Measurements from ENCODE around the gene PLPP1. TPM values are rescaled to one million over a fixed set of nuclear protein-coding genes. Genes with fewer than 3 reads are reported as not detected.

PLPP1 gene
- total and polyA plus RNA-seq, 2 of the 13 experiments (the other 11 are each of a cell fraction or from before 2014, with no cell fraction given) = 7.3 to 12.1 TPM

Small RNA genes lying within 50 kb of the gene (microRNA-seq; reads per million reads assigned to microRNA genes)
- gene MIR5687 = 0.85 reads per million

Small RNA genes lying within 50 kb of the gene (small RNA-seq; reads per million reads assigned to genes)
- 0 to 5.8 (median 0) reads per million in 3 experiments for gene MIR5687 (ENCODE audit: insufficient read depth in 2 of 3, insufficient read length in 3 of 3, low read depth in 2 of 3, low replicate concordance in 1 of 3)

Other genes with a start within 250 kb of the PLPP1 start
- gene DHX29, start 227.3 kb downstream of the PLPP1 start, total RNA-seq (2016; rRNA removed; fragmentation: Illumina TruSeq; extraction: Trizol) = 22.0 and 35.5 TPM in 2 replicates
- 1.6 and 1.9 TPM in 2 replicates for gene DHX29, start 227.3 kb downstream of the PLPP1 start, polyA plus RNA-seq (2011; rRNA removed)
- 91.5 and 141 TPM in 2 replicates for gene MTREX, start 227.0 kb downstream of the PLPP1 start, total RNA-seq (2016; rRNA removed; fragmentation: Illumina TruSeq; extraction: Trizol)
- gene MTREX, start 227.0 kb downstream of the PLPP1 start, polyA plus RNA-seq (2011; rRNA removed) = 14.0 and 16.4 TPM in 2 replicates
- gene SLC38A9, start 177.4 kb upstream of the PLPP1 start, total RNA-seq (2016; rRNA removed; fragmentation: Illumina TruSeq; extraction: Trizol) = 26.0 and 36.0 TPM in 2 replicates
- gene SLC38A9, start 177.4 kb upstream of the PLPP1 start, polyA plus RNA-seq (2011; rRNA removed) = 19.3 and 20.5 TPM in 2 replicates
- not detected in 2 replicates for gene DDX4, start 203.1 kb upstream of the PLPP1 start, total RNA-seq (2016; rRNA removed; fragmentation: Illumina TruSeq; extraction: Trizol)
- 0.05 TPM in 1 of 2 replicates, not detected in the other for gene DDX4, start 203.1 kb upstream of the PLPP1 start, polyA plus RNA-seq (2011; rRNA removed)

Measured in HepG2 (cell line).